ENCODE data around the gene C3orf49.

Gene C3orf49, protein sequence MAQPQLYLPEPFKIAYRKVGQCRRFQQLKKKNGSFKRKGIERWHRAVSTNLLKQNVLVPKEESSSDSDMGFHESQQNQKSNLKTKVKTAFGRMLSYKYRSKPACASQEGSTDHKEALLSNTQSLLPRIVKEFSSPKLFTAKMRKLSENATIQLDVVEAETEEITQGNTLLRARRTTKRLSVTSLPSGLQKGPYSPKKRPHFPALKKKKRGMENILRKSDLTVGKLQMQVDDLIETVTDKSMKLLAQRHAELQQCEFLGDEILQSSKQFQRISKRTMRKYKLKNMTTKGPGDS

DNA sequence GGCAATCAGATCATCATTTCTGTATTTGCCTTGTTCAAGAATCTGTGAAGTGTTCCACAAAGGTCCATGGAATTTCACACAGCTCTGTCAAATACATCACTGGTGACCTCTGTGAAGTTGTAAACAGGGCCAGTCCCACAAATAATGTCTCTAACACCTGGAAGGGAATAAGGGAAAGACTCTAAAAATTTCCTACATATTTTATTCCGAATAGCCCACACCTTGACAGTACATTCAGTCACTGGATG, at the start of gene C3orf49:
Gene C3orf49, plus strand, starts transcription at position 149 of the 248 bp plus-strand sequence. CDS start 173 bp downstream, outside the sequence.
- DNase-seq: no peak

DNA sequence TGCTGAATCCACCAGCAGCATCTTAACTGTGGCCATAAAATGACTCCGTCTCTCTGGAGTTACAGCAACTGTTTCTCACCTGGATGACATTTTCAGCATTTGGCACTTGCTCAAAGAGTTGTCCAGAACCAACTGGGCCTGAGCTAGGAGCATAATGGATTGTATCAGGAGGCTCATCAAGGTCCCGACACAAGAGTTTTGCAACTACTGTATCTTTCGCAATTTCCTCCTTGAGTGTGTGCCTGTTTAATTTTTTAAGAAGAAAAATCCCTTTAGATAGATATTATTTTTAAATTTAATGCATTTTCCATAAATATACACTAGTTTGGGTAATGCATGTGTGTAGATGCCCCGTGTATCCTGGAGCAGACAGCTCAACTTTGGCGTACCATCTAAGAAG, 44.3 kb upstream of the C3orf49 start:
- no peak for DNase-seq

DNA sequence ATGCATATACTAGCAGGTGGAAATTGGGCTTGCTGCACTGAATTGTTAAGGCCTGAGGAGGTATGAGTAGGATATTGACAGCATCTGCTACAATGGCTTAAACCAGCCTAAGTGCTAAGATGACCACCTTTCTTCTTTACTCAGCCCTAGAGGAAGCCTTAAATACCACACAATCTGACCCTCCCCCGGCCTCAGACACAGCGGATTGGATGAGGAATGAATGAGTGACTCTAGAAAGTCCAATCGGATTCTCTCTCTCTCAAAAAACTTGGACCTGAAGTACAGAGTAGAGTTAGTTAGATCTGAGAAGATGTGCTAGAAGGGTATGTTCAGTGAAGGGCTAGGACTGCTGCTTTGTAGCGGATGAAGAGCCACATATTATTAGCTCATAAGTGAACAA, 39.9 kb upstream of the C3orf49 start:
- no peak for DNase-seq

DNA sequence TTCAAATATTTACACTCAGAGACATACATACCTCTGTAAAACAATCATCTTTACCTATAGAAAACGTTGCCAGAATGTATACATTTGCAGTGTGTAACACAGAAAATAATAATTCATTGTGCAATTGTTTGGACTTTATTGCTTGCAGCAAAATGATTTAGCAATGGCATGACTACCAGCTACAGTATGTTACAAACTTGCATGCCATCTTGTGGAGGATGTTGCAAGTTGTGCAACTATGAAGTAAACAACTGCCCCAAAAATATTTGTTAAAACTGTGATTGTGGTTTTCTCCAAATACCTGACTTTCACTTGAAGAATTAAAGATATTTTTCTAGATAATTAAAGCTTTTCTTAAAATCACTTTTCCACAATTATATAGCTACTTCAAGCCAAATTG, 27.1 kb upstream of the C3orf49 start:
- no peak for DNase-seq

DNA sequence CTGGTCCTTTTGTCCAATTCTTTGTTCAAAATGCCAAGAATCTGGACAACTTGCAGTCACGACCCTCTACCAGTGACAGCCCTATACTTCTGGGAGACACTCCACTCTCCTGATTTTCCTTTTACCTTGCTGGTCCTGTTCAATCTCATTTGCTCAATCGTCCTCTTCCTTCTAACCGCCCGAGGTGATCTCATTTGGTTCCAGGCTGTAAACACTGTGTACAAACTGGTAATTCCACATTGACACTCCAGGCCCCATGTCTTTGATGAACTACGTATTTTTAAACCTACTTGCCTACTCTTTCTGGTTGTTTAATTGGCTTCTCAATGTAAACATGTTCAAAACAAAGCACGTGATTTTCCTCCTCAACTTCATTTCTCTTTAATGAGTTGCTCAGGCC, 23.7 kb upstream of the C3orf49 start:
- no peak for DNase-seq

DNA sequence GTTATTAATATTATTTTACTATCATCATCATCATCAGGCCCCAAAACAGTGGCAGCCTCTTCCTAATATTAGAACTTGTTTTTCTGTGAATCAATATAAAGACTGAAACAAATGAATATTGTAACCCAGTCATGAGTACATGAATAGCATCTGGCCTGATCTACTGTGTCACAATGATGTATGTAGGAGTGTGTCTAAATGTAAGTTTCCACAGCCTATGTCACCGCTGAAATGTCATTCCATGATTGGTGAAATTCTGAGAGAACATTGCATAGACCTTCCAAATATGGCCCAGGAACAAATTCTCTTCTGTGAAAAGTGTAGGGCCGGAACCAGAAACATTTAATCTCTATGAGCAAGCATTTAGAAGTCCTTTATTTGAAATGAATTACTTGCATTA, 20.6 kb upstream of the C3orf49 start:
- no peak for DNase-seq

DNA sequence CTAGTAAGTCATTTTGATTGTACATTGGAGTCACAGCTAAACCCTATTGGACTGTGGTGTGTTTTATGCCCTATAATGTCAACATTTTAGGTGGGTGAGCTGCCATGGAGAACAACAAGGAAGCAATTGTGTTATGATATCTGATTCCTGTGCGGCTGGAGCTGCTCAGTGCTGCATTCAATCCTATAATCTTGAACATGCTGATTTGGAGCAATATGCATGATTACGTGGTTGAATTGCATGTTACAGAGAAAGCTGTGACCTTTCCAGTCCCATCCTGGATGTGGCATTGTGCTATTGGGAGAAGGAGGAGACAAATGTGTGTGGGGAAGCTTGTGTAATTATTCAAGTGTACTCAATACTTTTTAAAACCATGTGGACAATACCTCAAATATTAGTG, 20.1 kb upstream of the C3orf49 start:
- DNase-seq: no peak

DNA sequence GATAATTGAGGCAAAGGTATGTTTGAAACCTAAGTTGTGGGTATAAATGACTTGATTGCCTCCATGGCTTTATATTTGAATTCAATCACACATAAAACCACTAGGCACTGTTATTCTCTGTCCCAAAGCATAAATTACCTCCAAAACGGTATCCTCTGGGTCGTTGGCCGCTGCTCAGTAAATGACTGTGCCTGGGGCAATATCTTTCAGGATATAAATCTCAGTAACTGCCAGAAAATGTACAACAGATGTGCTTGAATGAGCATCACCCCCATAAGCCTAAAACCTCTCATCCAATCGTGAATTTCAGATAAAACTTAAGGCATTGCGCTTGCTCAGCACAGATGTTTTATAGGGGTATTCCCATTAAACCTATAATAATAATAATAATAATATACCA, 19.0 kb upstream of the C3orf49 start:
- DNase-seq: no peak

DNA sequence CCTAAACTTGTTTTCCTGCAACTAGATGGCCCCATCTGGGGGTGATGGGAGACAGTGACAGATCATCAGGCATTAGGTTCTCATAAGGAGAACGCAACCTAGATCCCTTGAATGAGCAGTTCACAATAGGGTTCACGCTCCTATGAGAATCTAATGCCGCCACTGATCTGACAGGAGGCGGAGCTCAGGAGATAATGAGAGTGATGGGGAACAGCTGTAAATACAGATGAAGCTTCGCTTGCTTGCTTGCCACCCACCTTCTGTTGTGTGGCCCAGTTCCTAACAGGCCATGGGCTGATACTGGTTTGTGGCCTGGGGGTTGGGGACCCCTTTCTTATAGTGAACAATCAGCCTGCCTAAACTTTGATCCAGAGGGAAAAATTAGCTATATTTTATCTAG, 15.2 kb upstream of the C3orf49 start:
- no peak for DNase-seq

DNA sequence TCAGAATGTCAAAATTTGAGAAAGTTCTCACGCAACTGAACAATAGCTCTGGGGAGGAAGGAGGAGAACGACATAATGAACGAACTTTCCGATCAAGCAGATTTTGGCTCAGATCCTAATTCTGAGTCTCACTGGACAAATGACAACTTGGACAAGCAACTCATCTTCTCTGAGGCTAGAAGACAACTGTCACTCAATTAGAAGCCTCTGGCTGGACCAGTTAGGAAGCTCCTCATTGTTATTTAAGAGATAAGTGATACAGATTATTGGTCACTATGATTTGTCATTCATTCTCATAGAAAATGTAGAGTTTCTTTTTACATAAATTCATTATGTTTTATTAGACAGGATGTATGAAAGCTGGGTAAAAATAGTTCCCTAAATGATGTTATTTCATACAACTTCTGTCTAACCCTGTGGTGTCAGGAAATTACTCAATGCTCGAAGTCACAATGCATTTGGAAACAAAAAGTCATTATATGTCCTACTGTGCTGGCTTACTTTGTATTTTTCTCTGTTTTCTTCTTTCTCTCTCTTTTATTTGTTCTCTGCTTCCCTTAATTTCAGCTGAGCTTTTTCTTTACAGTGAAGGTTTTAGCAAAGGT, 11.0 kb upstream of the C3orf49 start:
- no peak for DNase-seq

DNA sequence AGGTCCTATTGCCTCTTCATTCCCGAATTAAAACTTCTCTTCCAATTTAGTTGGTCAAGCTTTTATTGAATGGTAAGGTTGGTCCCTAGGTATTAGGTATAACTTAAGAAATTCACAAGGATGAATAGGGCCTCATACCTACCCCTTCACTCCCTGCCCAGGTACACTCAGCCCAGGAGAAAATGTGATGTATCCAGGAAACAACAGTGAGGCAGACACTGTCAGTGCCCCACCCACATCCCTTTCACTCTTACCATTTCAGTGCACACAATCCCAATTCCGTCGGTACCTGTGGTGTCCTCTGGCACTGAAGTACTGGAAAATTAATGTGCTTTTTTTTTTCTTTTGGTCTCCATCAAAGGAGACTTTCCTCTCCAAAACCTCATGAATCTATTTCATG, 10.5 kb upstream of the C3orf49 start:
- no peak for DNase-seq

DNA sequence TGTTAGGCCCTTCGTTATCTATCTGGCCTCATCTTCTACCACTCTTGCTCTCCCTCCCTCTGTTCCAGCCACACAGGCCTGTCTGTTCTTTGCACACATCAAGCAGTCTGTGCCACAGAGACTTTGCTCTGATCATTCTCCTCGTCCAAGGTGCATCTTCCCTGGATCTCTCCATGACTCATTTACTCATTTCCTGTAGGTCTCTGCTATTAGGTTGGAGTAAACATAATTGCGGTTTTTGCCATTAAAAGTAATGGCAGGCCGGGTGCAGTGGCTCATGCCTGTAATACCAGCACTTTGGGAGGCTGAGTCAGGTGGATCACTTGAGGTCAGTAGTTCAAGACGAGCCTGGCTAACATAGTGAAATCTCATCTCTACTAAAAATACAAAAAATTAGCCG, 9.5 kb upstream of the C3orf49 start:
- DNase-seq: no peak

DNA sequence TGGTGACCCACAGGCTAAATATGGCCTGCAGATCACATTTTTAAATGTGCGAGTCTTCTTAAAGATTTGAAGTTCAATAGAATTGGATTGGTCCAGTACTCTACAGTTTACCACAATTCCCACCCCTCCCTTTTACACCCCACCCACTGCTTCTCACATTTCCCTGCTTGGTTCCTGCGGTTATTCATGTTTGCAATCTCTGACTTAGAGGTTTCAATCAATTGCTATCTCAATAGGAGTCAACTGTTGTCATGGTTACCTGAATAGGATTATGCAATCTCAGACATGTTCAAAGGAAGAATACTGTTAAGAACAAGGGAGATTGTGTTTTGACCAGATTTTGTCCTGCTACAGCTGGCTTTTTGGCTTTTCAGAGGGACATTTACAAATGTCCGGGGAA, 4.9 kb upstream of the C3orf49 start:
- no peak for DNase-seq

DNA sequence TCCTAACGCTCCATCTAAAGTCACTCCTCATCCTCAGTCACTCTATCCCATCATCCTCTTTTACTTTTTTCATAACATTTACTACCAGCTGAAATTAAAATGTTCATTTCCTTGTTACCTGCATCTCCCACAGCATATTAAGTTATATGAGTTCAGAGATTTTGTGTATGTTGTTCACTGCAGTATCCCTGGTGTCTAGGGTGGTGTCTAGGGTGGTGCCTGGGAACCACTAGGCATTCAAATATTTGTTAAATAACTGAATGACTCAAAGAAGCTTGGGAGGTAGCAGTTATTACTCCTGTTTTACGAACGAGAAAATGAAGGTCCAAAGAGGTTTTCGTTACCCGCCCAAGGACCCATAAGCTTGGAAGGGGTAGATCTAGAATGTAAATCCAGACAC, 1.9 kb upstream of the C3orf49 start:
- no peak for DNase-seq

DNA sequence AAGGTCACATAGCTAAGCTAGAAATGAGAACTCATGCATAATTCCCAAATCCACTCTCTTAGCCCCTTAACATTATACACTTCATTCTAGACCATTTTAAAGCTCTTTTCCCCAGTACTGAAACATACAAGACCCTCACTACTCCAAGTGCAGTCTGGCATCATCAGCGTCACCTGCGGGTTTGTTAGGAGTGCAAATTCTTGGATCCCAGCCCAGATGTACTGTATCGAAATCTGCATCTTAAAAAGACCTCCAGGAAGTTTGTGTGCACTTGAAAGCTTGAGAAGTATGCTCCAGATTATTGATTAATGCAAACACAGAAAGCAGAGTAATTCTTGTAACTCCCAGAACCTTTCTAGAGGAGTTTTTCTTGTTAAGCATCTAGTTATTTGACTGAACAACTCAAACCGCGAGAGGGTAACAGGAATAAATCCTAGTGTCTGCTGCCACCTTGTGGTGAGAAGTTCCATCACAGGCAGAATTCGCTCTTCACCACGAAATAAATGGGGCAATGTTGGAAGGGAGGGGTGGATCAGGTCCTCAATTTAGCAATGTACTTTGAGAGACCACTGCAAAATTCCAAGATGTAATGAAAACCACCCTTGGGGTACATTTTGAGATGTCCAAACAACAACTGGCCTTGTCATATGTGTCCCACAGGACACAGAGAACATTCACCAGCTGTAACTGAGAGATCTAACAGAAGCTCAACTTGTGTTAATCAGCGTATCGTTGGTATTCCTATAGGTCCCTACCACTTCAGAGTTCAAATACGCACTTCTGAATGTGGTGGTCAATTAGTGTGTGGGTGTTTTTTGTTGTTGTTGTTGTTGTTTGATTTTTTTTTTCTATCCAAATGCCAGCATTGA, 583 bp upstream of the C3orf49 start:
- DNase-seq: peak; percentile 68

DNA sequence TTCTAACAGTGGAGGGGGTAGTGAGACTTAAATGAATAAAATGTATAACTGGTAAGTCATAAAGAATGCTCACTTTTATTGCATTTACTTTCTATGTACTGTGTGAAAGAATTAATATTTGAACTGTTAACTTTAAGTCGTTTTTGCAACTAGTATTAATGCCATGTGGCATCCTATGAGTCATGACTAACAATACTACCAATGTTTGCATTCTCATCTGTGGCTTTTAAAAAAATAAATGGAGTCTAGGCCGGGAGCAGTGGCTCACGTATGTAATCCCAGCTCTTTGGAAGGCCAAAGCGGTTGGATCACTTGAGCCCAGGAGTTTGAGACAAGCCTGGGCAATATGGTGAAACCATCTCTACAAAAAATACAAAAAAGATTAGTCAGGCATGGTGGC, 5.2 kb downstream of the C3orf49 start:
- no peak for DNase-seq

DNA sequence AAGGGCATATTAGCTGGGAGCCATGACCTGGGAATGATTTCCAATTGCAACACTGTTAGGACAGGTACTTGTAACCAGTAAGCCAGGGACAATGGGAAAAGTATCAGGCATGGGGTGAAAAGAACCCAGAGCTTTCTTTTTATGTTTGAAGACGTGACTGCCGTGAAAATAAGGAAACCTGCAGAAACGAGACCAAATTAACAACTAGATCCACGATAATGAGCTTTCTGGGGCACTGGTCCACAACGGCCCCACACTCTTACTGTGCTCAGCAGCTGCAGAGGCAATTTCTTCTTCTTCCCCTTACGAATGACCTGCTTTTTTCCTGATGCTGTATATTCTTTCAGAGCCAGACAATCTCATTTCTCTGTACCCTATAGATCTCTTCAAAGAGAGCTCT, 11.4 kb downstream of the C3orf49 start:
- no peak for DNase-seq

DNA sequence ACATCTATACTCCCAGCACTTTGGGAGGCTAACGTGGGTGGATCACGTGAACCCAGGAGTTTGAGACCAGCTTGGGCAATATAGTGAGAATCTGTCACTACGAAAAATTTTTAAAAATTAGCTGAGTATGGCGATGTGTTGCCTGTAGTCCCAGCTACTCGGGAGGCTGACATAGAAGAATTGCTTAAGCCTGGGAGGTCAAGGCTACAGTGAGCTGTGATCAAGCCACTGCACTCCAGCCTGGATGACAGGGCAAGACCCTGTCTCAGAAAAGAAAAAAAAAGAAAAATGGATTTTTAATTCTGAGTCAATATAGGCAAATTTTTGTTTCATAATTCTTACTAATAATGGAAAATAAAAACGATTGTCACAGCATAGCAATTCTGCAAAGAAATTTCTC, 13.3 kb downstream of the C3orf49 start:
- DNase-seq: no peak

DNA sequence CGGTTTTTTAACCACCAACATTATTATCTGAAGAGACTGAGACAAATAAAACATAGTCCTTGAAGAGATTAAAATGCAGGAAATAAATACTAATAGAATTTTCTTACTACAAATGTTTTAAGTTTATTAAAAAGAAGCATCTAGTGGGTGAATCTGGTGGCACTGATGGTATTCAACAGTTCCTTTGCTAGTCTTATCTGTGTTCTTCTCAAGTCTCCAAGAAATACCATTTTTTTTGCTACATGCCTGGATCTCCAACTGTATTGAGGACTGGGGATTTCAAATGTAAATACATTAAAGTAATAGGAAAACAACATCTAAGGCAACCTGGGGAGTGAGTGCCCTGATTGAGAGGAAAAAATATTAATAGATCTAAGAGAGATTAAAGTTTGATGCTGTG, 22.6 kb downstream of the C3orf49 start:
- no peak for DNase-seq

DNA sequence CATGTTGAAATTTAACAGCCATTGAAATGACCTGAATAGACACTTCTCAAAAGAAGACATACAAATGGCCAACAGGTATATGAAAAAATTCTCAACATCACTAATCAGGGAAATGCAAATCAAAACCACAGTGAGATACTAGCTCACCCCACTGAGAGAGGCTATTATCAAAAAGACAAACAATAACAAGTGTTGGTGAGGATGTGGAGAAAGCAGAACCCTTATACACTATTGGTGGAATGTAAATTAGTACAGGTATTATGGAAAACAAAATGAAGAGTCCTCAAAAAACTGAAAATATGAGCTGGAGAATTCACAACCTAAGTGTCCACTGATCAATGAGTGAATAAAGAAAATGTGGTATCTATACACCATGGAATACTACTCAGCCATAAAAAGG, 23.0 kb downstream of the C3orf49 start:
- no peak for DNase-seq

DNA sequence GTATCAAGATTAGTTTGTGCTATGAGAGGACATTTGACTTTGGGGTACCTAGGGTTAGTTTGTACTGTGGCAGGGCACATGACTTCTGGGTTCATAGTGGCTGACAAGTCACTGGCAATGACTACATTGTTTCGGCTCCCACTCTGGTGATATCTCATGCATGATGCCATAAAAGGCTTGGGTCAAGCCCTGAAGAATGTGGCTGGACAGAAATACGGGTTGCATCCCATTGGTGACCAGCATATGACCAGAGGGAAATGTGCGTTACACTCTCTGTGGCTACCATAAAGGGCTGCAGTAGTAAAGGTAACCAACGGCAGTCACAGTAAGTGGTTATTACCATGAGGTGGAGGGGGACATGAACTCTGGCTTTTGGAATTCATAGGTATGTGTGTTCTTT, 26.1 kb downstream of the C3orf49 start:
- no peak for DNase-seq

DNA sequence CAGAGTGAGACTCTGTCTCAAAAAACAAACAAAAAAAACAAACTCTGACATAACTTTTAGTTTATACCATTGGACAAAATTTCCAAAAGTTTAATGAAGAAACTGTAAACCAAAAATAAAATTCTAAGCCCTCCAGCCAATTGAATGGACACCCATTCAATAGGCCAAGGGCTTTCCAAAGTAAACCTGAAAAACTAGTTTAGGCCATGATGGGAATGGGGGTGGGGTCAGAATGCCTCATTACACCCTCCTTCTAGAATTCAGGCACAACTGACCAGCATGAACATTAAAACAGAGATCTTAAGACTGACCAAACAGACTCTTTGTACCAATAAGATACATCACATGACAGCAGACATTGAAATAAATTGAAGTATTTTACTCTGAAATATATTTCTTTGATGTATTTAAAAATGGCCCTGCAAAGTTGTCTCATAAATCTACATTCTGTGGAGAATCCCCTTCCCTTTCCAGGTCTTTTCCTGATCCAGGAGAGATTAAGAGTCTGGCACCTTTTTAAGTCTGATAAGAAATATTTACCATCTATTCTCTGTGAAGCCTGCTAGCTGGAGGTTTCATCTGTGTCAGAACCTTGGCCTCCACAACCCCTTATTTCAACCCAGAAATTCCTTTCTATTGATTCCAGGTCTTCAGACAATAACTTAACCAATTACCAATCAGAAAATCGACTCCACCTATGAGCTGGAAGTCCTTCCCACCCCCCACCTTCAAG, 28.8 kb downstream of the C3orf49 start:
- DNase-seq: no peak

DNA sequence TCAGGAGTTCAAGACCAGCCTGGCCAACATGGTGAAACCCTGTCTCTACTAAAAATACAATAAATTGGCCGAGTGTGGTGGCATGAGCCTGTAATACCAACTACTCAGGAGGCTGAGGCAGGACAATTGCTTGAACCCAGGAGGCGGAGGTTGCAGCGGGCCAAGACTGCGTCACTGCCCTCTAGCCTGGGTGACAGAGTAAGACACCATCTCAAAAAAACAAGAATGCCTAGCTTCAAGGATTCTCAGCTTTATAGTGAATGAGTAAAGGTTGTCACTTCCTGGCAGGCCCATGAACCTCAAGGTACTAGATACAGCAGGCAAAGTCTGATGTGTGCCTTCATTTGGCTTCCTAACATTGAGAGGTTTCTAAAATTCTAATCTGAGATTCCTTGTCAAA, 30.1 kb downstream of the C3orf49 start:
- DNase-seq: no peak

DNA sequence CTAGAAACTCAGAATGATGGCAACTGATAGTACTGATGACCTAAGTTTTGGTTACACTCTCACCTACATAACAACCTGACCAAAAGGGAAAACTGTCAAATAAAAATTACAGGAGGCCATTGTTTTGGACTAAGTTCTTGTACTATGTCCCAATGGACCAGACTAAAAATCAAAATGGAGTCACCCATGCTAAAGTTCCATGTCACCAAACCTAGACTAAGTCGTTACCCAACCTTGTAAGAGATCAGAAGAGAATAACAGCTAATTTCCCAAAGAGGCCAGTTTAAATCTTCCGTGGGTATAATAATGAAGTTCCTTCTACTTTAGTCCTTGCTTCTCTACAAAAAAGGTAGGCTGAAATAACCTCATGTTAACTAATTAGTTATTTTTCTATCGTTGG, 32.2 kb downstream of the C3orf49 start:
- DNase-seq: no peak
